K562 (cell line): Measurements from ENCODE around the gene PRPSAP1. TPM values are rescaled to one million over a fixed set of nuclear protein-coding genes. Genes with fewer than 3 reads are reported as not detected.

ENCODE experiments used
- CHD1 ChIP-seq: fragments of 200-600 bp; sonication (generic); IDR thresholded peaks from one replicate; pipeline ENCODE4 v1.6.1; 2012; ENCODE audit warnings: mild to moderate bottlenecking, moderate library complexity, low read length, inconsistent platforms
- CREB1 ChIP-seq, 2 experiments: sonication (generic) in 1 of 2; formaldehyde crosslinking in 1 of 2; IDR thresholded peaks; 2 replicates each; pipeline versions ENCODE4 v1.6.1 to v1.8.0; 2012 to 2022; ENCODE audit warnings: inconsistent platforms in 1 of 2, mild to moderate bottlenecking in 1 of 2, missing genetic modification reagents in 1 of 2, moderate library complexity in 1 of 2
- CXXC5 ChIP-seq: fragments of 250-450 bp; sonication (Bioruptor Pico); IDR thresholded peaks from 2 replicates; pipeline ENCODE4 v1.8.0; 2022; ENCODE audit warnings: inconsistent platforms, mild to moderate bottlenecking, moderate library complexity
- E2F3 ChIP-seq: fragments of 250-450 bp; sonication (Bioruptor Pico); IDR thresholded peaks from 2 replicates; pipeline ENCODE4 v1.4.0; 2020; ENCODE audit warnings: mild to moderate bottlenecking
- ETV1 ChIP-seq: fragments of 450-650 bp; conservative IDR thresholded peaks from 2 replicates; pipeline ENCODE4 v1.6.1; 2016; ENCODE audit warnings: missing genetic modification characterization, control low read depth, low read depth, missing compliant biosample characterization
- LEF1 ChIP-seq: fragments of 450-650 bp; IDR thresholded peaks from 2 replicates; pipeline ENCODE4 v1.6.1; 2016; ENCODE audit warnings: mild to moderate bottlenecking
- MBD2 ChIP-seq: sonication (generic); IDR thresholded peaks from 2 replicates; pipeline ENCODE4 v1.6.1; 2016; ENCODE audit warnings: low read depth, borderline replicate concordance
- MXI1 ChIP-seq: IDR thresholded peaks from 2 replicates; pipeline ENCODE4 v1.6.1; 2011; ENCODE audit warnings: low read depth, mild to moderate bottlenecking, improper control_type of control experiment, low read length
- MYNN ChIP-seq, 2 experiments: sonication (generic); formaldehyde crosslinking in 1 of 2; IDR thresholded peaks; 2 replicates each; pipeline versions ENCODE4 v1.5.0 to v1.6.1; 2016 to 2020; ENCODE audit warnings: antibody characterized with exemption in 1 of 2, missing genetic modification reagents in 1 of 2
- NONO ChIP-seq, 2 experiments: fragments of 200-400 bp in 1 of 2; fragments of 450-650 bp in 1 of 2; formaldehyde crosslinking in 1 of 2; IDR thresholded peaks; 2 replicates each; pipeline ENCODE4 v1.6.1; 2017; ENCODE audit warnings: low read depth in 2 of 2, mild to moderate bottlenecking in 2 of 2, moderate library complexity in 2 of 2, low read length in 1 of 2
- NR2C2 ChIP-seq, 2 experiments: fragments of 200-800 bp in 1 of 2; sonication (Bioruptor generic) in 1 of 2; sonication (generic) in 1 of 2; formaldehyde crosslinking in 1 of 2; IDR thresholded peaks; 2 replicates each; pipeline versions ENCODE4 v1.6.1 to v1.8.0; 2016 to 2022; ENCODE audit warnings: mild to moderate bottlenecking in 1 of 2, missing compliant biosample characterization in 1 of 2, missing genetic modification characterization in 1 of 2, missing genetic modification reagents in 1 of 2
- POLR2AphosphoS2 ChIP-seq: IDR thresholded peaks from 2 replicates; pipeline ENCODE4 v1.6.1; 2012; ENCODE audit warnings: low read length, improper control_type of control experiment
- POLR2H ChIP-seq: IDR thresholded peaks from 2 replicates; pipeline ENCODE4 v1.6.1; 2016; ENCODE audit warnings: missing genetic modification characterization, low read depth, mild to moderate bottlenecking, control low read depth, missing compliant biosample characterization, moderate library complexity
- PRMT5 ChIP-seq: sonication (generic); formaldehyde crosslinking; IDR thresholded peaks from 2 replicates; pipeline ENCODE4 v1.5.0; 2020; ENCODE audit warnings: missing genetic modification reagents
- TCF7L2 ChIP-seq: fragments of 150-350 bp; IDR thresholded peaks from 2 replicates; pipeline ENCODE4 v1.6.1; 2016; ENCODE audit warnings: low read depth, mild to moderate bottlenecking, low read length, moderate library complexity
- TEAD4 ChIP-seq, 2 experiments: sonication (generic) in 1 of 2; formaldehyde crosslinking in 1 of 2; IDR thresholded peaks; 2 replicates each; pipeline versions ENCODE4 v1.6.1 to v1.8.0; 2012 to 2022; ENCODE audit warnings: borderline replicate concordance in 1 of 2, inconsistent platforms in 1 of 2, low read length in 1 of 2, mild to moderate bottlenecking in 1 of 2, missing genetic modification reagents in 1 of 2
- YY1 ChIP-seq, 3 experiments: IDR thresholded peaks; 2 replicates each; pipeline ENCODE4 v1.6.1; 2011; ENCODE audit warnings: low read length in 2 of 3, mild to moderate bottlenecking in 2 of 3, moderate library complexity in 2 of 3, borderline replicate concordance in 1 of 3, control low read depth in 1 of 3, low read depth in 1 of 3; ENCODE audit not compliant: insufficient read depth in 3 of 3, insufficient replicate concordance in 2 of 3, control insufficient read depth in 1 of 3, insufficient read length in 1 of 3; ENCODE audit errors: extremely low read depth in 1 of 3
- ZHX1 ChIP-seq: fragments of 150-350 bp; conservative IDR thresholded peaks from 2 replicates; pipeline ENCODE4 v1.6.1; 2014; ENCODE audit warnings: low read length
- ZNF212 ChIP-seq: fragments of 450-650 bp; formaldehyde crosslinking; IDR thresholded peaks from 2 replicates; pipeline ENCODE4 v1.4.0; 2020; ENCODE audit warnings: mild to moderate bottlenecking
- ZNF224 ChIP-seq: sonication (generic); formaldehyde crosslinking; IDR thresholded peaks from 2 replicates; pipeline ENCODE4 v1.8.0; 2022; ENCODE audit warnings: mild to moderate bottlenecking, missing genetic modification reagents
- ZNF23 ChIP-seq: fragments of 250-450 bp; sonication (Bioruptor Pico); IDR thresholded peaks from 2 replicates; pipeline ENCODE4 v1.4.0; 2020; ENCODE audit warnings: mild to moderate bottlenecking
- ZNF57 ChIP-seq: fragments of 450-650 bp; formaldehyde crosslinking; IDR thresholded peaks from 2 replicates; pipeline ENCODE4 v1.4.0; 2020; ENCODE audit warnings: mild to moderate bottlenecking, moderate library complexity
- polyA plus RNA-seq, 8 experiments: library from polyadenylated mRNA; depleted of rRNA in 4 of 8; stranded (reverse) in 5 of 8; unstranded in 3 of 8; fragments of >200 nt; fragmentation: Nextera tagmentation in 2 of 8; fragmentation: Illumina TruSeq in 1 of 8; extraction: Ambion mirVana in 2 of 8; extraction: Trizol in 1 of 8; gene quantifications; 2 replicates each; pipeline versions ENCODE4 v1.2.1 to v1.2.3, GENCODE V29; 2011 to 2014; ENCODE audit warnings: inconsistent platforms in 1 of 8, missing spikeins in 1 of 8
- total RNA-seq, 7 experiments: library from RNA; depleted of rRNA in 6 of 7; stranded (reverse); fragments of >200 nt in 6 of 7; fragmentation: Illumina TruSeq in 2 of 7; extraction: Trizol in 2 of 7; gene quantifications; 2 replicates each; pipeline versions ENCODE4 v1.2.1 to v1.2.3, GENCODE V29; 2011 to 2021; ENCODE audit warnings: low replicate concordance in 1 of 7
- TF ChIP-seq, protein P1 (sequence below), 2 experiments: fragments of 450-650 bp; conservative IDR thresholded peaks; 2 replicates each; pipeline ENCODE4 v1.6.1; 2017; ENCODE audit warnings: mild to moderate bottlenecking in 2 of 2, moderate library complexity in 2 of 2

The PRPSAP1 gene
- total and polyA plus RNA-seq, 9 of the 15 experiments (the other 6 are each of a cell fraction or from before 2014, with no cell fraction given): 21.9 to 77.1 (median 40.8) TPM

DNA sequence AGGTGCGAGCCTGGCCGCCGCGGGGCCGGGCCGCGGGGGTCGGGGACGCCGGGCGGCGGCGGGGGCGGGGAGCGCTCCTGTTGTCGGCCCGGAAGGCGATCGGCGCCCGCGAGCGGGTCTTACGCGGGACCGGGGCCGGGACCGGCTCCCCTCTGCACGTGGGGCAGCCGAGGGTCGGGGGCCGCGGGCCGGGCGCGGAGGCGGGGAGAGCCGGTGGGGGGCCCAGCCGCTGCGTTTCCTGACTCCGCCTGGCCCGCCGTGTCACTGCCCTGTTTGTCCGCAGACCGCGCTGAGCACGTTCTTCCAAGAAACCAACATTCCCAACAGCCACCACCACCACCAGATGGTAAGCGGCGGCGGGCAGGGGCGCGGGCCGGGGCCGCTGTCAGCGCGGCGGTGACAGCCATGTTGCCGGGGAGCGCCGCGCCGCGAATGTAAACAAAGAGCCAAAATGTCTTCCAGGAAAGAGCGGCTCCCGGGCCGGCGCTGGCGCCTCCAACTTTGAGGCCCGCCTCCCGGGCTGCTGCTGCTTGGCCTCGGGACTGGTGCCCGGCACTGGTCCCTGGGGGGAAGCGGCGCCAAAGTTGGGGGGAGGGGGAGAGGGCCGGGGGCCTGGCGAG, 88.0 kb downstream of the PRPSAP1 start (continued):
- TF ChIP-seq ZNF212 (CRISPR knock-in tag) (no peak), LEF1 (no peak), ZHX1 (no peak), TCF7L2 (no peak), CXXC5 (CRISPR knock-in tag) (peak; percentile 36), ETV1 (tag) (no peak), CHD1 (peak; percentile 76), ZNF57 (no peak), NR2C2 (CRISPR knock-in tag; IDR thresholded peaks at IDR 0.05) (0 out of 2 replicates have a peak, but pooled peaks have one; percentile 22), NR2C2 (tag; IDR thresholded peaks at IDR 0.05) (no peak), POLR2AphosphoS2 (no peak), NONO (IDR thresholded peaks at IDR 0.05; ENCODE audit: low read depth in 2 of 2, low read length in 1 of 2) (peak in 1 of 2 experiments; percentile 38; a peak in 2 of 4 replicates), YY1 (IDR thresholded peaks at IDR 0.05; ENCODE audit: borderline replicate concordance in 1 of 3, control insufficient read depth in 1 of 3, extremely low read depth in 1 of 3, insufficient read depth in 3 of 3, insufficient read length in 1 of 3, insufficient replicate concordance in 2 of 3, low read depth in 1 of 3, low read length in 2 of 3) (peak; percentile 59 to 94 (median 89)), MXI1 (0 out of 2 replicates have a peak, but pooled peaks have one; percentile 15), MBD2 (no peak), ZNF224 (CRISPR knock-in tag) (no peak), POLR2H (tag) (no peak), TEAD4 (IDR thresholded peaks at IDR 0.05; ENCODE audit: low read length) (peak; percentile 14; the same call in 1 of the 2 replicates), TEAD4 (CRISPR knock-in tag; IDR thresholded peaks at IDR 0.05; ENCODE audit: borderline replicate concordance) (no peak), CREB1 (IDR thresholded peaks at IDR 0.05) (no peak), CREB1 (CRISPR knock-in tag; IDR thresholded peaks at IDR 0.05) (peak; percentile 20; the same call in 1 of the 2 replicates), MYNN (IDR thresholded peaks at IDR 0.05) (no peak), MYNN (CRISPR knock-in tag; IDR thresholded peaks at IDR 0.05) (no peak), PRMT5 (CRISPR knock-in tag) (no peak), E2F3 (CRISPR knock-in tag) (peak; percentile 48; the same call in 1 of the 2 replicates), ZNF23 (CRISPR knock-in tag) (no peak)
- TF ChIP-seq, protein P1, sequence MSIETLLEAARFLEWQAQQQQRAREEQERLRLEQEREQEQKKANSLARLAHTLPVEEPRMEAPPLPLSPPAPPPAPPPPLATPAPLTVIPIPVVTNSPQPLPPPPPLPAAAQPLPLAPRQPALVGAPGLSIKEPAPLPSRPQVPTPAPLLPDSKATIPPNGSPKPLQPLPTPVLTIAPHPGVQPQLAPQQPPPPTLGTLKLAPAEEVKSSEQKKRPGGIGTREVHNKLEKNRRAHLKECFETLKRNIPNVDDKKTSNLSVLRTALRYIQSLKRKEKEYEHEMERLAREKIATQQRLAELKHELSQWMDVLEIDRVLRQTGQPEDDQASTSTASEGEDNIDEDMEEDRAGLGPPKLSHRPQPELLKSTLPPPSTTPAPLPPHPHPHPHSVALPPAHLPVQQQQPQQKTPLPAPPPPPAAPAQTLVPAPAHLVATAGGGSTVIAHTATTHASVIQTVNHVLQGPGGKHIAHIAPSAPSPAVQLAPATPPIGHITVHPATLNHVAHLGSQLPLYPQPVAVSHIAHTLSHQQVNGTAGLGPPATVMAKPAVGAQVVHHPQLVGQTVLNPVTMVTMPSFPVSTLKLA (conservative IDR thresholded peaks at IDR 0.05): peak; percentile 91 to 95
